Brain microvascular endothelial cell (primary cell): ENCODE measurements around the gene TPPP3.

Experiments used
- DNase-seq: peaks from one replicate; pipeline ENCODE4 v3.0.0-alpha.2; 2020
- H3K27ac ChIP-seq: fragments of 250-450 bp; sonication (Bioruptor Pico); 2 replicates; pipeline ENCODE4 v1.5.1; 2020; ENCODE audit warnings: mild to moderate bottlenecking, moderate library complexity
- H3K27me3 ChIP-seq: fragments of 250-450 bp; sonication (Bioruptor Pico); replicated peaks from 2 replicates; pipeline ENCODE4 v1.5.1; 2020; ENCODE audit warnings: mild to moderate bottlenecking
- H3K36me3 ChIP-seq: fragments of 250-450 bp; sonication (Bioruptor Pico); replicated peaks from 2 replicates; pipeline ENCODE4 v1.5.1; 2020; ENCODE audit warnings: mild to moderate bottlenecking
- H3K4me3 ChIP-seq: 2 replicates; pipeline ENCODE4 v1.5.1; 2011; ENCODE audit warnings: low read depth, mild to moderate bottlenecking, control low read depth, low read length, moderate library complexity
- CTCF ChIP-seq: IDR thresholded peaks from 2 replicates; pipeline ENCODE4 v1.5.1; 2011; ENCODE audit warnings: low read depth, mild to moderate bottlenecking, moderate library complexity, low read length, control low read depth, inconsistent platforms; ENCODE audit errors: missing control alignments
- in situ Hi-C: cut with HindIII; loops from 2 replicates; pipeline ENCODE4 v1.10.0; 2017; ENCODE audit warnings: low sequenced_read_pairs, low pct_ligation_motif_present

Gene TPPP3

GRCh38 chr16:67393111-67393787 lies at the start of gene TPPP3:
TSS of gene TPPP3 (minus strand) at chr16:67393498. CDS start at chr16:67391111, 2,387 bp downstream.
- H3K4me3 ChIP-seq: peak within 1 kb of the TSS; percentile 38
- DNase-seq: peak; percentile 83
- in situ Hi-C loops: no loop called here
- no peak within 1 kb of the TSS for H3K27ac ChIP-seq
- H3K36me3 ChIP-seq: no peaks in the 10 kb centered on the region
- peak; percentile 84 for TF ChIP-seq CTCF
- H3K27me3 ChIP-seq: peaks cover 4% of the 10 kb centered on the region

GRCh38 chr16:67442581-67443255 lies 49.4 kb upstream of the TPPP3 start:
- no peak for DNase-seq
- no peak for TF ChIP-seq CTCF
- in situ Hi-C loops: no loop called here
- Histone ChIP-seq H3K27ac (no peak overlapping the region), H3K36me3 (peaks cover 27% of the 10 kb centered on the region), H3K27me3 (no peaks in the 10 kb centered on the region), H3K4me3 (no peak overlapping the region)

GRCh38 chr16:67441907-67442306 lies 48.6 kb upstream of the TPPP3 start:
- peaks cover 35% of the 10 kb centered on the region for H3K36me3 ChIP-seq
- in situ Hi-C loops: no loop called here
- TF ChIP-seq CTCF: no peak
- H3K27ac ChIP-seq: no peak overlapping the region
- H3K4me3 ChIP-seq: no peak overlapping the region
- no peaks in the 10 kb centered on the region for H3K27me3 ChIP-seq
- no peak for DNase-seq

GRCh38 chr16:67441271-67441753 lies 48.0 kb upstream of the TPPP3 start:
- no peak overlapping the region for H3K27ac ChIP-seq
- no peak for DNase-seq
- no peaks in the 10 kb centered on the region for H3K27me3 ChIP-seq
- in situ Hi-C loops: no loop called here
- peaks cover 35% of the 10 kb centered on the region for H3K36me3 ChIP-seq
- H3K4me3 ChIP-seq: no peak overlapping the region
- no peak for TF ChIP-seq CTCF

- Histone ChIP-seq H3K36me3 (peaks cover 35% of the 10 kb centered on the region), H3K27me3 (no peaks in the 10 kb centered on the region), H3K4me3 (no peak overlapping the region), H3K27ac (no peak overlapping the region)
- no peak for TF ChIP-seq CTCF
- DNase-seq: no peak
- in situ Hi-C loops: no loop called here
Observed at GRCh38 chr16:67438824-67439393, 45.6 kb upstream of the TPPP3 start.
